ENCODE results near the gene CTNNBL1. TPM values are rescaled to one million over a fixed set of nuclear protein-coding genes. Genes with fewer than 3 reads are reported as not detected.

The CTNNBL1 gene
- polyA plus RNA-seq, 1 of the 3 experiments (the other 2 are of a cell fraction) = 29.5 TPM

DNA sequence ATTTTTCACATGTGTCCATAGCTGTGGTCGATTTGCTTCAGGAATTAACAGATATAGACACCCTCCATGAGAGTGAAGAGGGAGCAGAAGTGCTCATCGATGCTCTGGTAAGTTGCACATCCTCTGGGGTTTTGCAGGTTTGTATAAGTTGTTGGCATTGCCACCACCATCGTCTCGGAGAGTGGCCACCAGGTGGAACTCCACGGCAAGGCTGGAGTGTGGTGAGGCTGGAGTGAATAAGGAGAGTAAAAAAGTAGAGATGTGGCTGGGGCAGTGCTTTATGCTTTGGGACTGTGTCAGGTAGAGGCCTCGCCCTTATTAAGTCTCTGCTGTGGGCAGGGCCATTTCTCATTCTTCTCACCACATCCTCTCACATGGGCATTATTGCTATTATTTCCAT, 63.7 kb downstream of the CTNNBL1 start:
- Histone ChIP-seq H3K79me2 (ENCODE audit: insufficient read depth) (no peaks in the 10 kb centered on the region), H3K9ac (no peak overlapping the region), H3F3A (replicated peaks; ENCODE audit: insufficient read depth) (no peaks in the 10 kb centered on the region), H3K9me2 (no peaks in the 10 kb centered on the region), H3K4me2 (no peak overlapping the region), H4K20me1 (ENCODE audit: insufficient read depth) (no peaks in the 10 kb centered on the region), H3K27ac (ENCODE audit: low read depth in 2 of 2, low read length in 1 of 2) (no peak overlapping the region), H2AFZ (ENCODE audit: low read depth) (no peak overlapping the region), H3K4me3 (ENCODE audit: low read depth in 2 of 2, low read length in 1 of 2) (no peak overlapping the region), H3K36me3 (replicated peaks in 1 of 2; ENCODE audit: control insufficient read depth in 1 of 2, insufficient read depth in 2 of 2, low read length in 1 of 2) (peaks cover 0 to 35% of the 10 kb centered on the region in 2 experiments), H3K4me1 (ENCODE audit: control insufficient read depth in 1 of 2, insufficient read depth in 2 of 2, low read depth in 1 of 2, low read length in 1 of 2) (peaks cover 0 to 3% of the 10 kb centered on the region in 2 experiments; a peak in 2 of 4 replicates), H3K9me3 (no peaks in the 10 kb centered on the region), H3K27me3 (ENCODE audit: insufficient read depth) (no peaks in the 10 kb centered on the region)
- no peak for TF ChIP-seq SIN3A (IDR thresholded peaks at IDR 0.05; ENCODE audit: borderline replicate concordance, low read depth, low read length)
- TF ChIP-seq SMC3 (IDR thresholded peaks at IDR 0.05; ENCODE audit: low read depth, low read length) = 0 out of 2 replicates have a peak, but pooled peaks have one; percentile 18
- TF ChIP-seq TAF1 (IDR thresholded peaks at IDR 0.05; ENCODE audit: borderline replicate concordance, low read depth, low read length) = no peak
- TF ChIP-seq, protein P1, sequence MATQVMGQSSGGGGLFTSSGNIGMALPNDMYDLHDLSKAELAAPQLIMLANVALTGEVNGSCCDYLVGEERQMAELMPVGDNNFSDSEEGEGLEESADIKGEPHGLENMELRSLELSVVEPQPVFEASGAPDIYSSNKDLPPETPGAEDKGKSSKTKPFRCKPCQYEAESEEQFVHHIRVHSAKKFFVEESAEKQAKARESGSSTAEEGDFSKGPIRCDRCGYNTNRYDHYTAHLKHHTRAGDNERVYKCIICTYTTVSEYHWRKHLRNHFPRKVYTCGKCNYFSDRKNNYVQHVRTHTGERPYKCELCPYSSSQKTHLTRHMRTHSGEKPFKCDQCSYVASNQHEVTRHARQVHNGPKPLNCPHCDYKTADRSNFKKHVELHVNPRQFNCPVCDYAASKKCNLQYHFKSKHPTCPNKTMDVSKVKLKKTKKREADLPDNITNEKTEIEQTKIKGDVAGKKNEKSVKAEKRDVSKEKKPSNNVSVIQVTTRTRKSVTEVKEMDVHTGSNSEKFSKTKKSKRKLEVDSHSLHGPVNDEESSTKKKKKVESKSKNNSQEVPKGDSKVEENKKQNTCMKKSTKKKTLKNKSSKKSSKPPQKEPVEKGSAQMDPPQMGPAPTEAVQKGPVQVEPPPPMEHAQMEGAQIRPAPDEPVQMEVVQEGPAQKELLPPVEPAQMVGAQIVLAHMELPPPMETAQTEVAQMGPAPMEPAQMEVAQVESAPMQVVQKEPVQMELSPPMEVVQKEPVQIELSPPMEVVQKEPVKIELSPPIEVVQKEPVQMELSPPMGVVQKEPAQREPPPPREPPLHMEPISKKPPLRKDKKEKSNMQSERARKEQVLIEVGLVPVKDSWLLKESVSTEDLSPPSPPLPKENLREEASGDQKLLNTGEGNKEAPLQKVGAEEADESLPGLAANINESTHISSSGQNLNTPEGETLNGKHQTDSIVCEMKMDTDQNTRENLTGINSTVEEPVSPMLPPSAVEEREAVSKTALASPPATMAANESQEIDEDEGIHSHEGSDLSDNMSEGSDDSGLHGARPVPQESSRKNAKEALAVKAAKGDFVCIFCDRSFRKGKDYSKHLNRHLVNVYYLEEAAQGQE (IDR thresholded peaks at IDR 0.05; ENCODE audit: low read depth, low read length) = no peak
- no peak for TF ChIP-seq CHD2 (IDR thresholded peaks at IDR 0.05; ENCODE audit: low read length, partially characterized antibody)
- peak; percentile 46 for TF ChIP-seq RAD21 (IDR thresholded peaks at IDR 0.05; ENCODE audit: low read length)
- ChIA-PET POLR2A (no interaction called here), CTCF (interaction anchor here (0.7 to 1.5 kb wide), 10 partner anchors 10 to 464 kb away, joined by 3 to 7 read pairs (median 4); no protein-coding TSS in a partner anchor)
- DNase-seq = no peak
- WGBS (ENCODE audit: low lambda C conversion rate) = 88% methylated on average over 6 of the region's 6 CpGs

DNA sequence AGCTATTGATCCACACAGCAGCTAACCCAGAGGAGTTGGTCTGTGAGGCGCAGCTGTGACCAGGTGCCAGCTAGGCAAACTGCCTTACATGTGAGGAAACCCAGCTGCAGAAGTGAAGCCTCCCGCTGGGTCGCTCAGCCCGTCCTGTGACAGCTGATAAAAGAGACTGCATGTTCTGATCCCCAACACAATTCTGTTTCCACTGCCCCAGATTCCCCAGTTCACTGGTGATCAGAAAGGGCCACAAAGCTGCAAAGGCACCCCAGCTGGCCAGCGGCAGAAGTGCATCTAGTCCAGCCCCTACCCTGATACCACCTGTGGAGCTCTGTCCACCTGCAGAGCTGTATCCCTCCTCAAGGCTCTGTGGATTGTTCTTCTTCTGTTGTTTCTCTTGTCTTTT, 64.5 kb downstream of the CTNNBL1 start:
- no peak overlapping the region for H2AFZ ChIP-seq (ENCODE audit: low read depth)
- no peak for DNase-seq
- no peaks in the 10 kb centered on the region for H3K9me3 ChIP-seq
- no peaks in the 10 kb centered on the region for H4K20me1 ChIP-seq (ENCODE audit: insufficient read depth)
- POLR2A ChIA-PET = no interaction called here
- peaks cover 0 to 33% of the 10 kb centered on the region in 2 experiments for H3K36me3 ChIP-seq (replicated peaks in 1 of 2; ENCODE audit: control insufficient read depth in 1 of 2, insufficient read depth in 2 of 2, low read length in 1 of 2)
- 100% methylated on average over 1 of the region's 5 CpGs for WGBS (ENCODE audit: low lambda C conversion rate)
- no peaks in the 10 kb centered on the region for H3K79me2 ChIP-seq (ENCODE audit: insufficient read depth)
- H3K27me3 ChIP-seq (ENCODE audit: insufficient read depth) = no peaks in the 10 kb centered on the region
- H3F3A ChIP-seq (replicated peaks; ENCODE audit: insufficient read depth) = no peaks in the 10 kb centered on the region
- no peak overlapping the region for H3K4me2 ChIP-seq
- CTCF ChIA-PET = interaction anchor here (0.8 to 1.5 kb wide), 10 partner anchors 9 to 463 kb away, joined by 3 to 7 read pairs (median 4); no protein-coding TSS in a partner anchor
- H3K9ac ChIP-seq = no peak overlapping the region
- H3K4me3 ChIP-seq (ENCODE audit: low read depth in 2 of 2, low read length in 1 of 2) = no peak overlapping the region
- peaks cover 0 to 7% of the 10 kb centered on the region in 2 experiments; a peak in 2 of 4 replicates for H3K4me1 ChIP-seq (ENCODE audit: control insufficient read depth in 1 of 2, insufficient read depth in 2 of 2, low read depth in 1 of 2, low read length in 1 of 2)
- no peak overlapping the region for H3K27ac ChIP-seq (ENCODE audit: low read depth in 2 of 2, low read length in 1 of 2)
- no peaks in the 10 kb centered on the region for H3K9me2 ChIP-seq
- TF ChIP-seq, protein P2, sequence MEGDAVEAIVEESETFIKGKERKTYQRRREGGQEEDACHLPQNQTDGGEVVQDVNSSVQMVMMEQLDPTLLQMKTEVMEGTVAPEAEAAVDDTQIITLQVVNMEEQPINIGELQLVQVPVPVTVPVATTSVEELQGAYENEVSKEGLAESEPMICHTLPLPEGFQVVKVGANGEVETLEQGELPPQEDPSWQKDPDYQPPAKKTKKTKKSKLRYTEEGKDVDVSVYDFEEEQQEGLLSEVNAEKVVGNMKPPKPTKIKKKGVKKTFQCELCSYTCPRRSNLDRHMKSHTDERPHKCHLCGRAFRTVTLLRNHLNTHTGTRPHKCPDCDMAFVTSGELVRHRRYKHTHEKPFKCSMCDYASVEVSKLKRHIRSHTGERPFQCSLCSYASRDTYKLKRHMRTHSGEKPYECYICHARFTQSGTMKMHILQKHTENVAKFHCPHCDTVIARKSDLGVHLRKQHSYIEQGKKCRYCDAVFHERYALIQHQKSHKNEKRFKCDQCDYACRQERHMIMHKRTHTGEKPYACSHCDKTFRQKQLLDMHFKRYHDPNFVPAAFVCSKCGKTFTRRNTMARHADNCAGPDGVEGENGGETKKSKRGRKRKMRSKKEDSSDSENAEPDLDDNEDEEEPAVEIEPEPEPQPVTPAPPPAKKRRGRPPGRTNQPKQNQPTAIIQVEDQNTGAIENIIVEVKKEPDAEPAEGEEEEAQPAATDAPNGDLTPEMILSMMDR (IDR thresholded peaks at IDR 0.05) = 0 out of 2 replicates have a peak, but pooled peaks have one; percentile 12
- TF ChIP-seq MEF2A (IDR thresholded peaks at IDR 0.05; ENCODE audit: borderline replicate concordance, low read depth) = no peak

Data from SK-N-SH (cell line).